ENCODE measurements around the gene MAP3K13.

GRCh38 chr3:185411133-185411532, 48.2 kb downstream of the MAP3K13 start:
- no peak for TF ChIP-seq CTCF (IDR thresholded peaks at IDR 0.05 in 8 of 11, conservative IDR thresholded peaks at IDR 0.05 in 3 of 11)
- TF ChIP-seq POLR2A (IDR thresholded peaks at IDR 0.05) = no peak
